Prostate gland (tissue), 2 donors: ENCODE results near the gene NKAIN4.

Source experiments
- CTCF ChIP-seq, 4 experiments: fragments of 200-600 bp in 2 of 4; fragments of 450-650 bp in 2 of 4; sonication (generic) in 2 of 4; IDR thresholded peaks; 1 replicate in 3 of 4; 2 replicates in 1 of 4; pipeline ENCODE4 v1.5.1; 2016 to 2019; ENCODE audit warnings: antibody characterized with exemption in 4 of 4, mild to moderate bottlenecking in 2 of 4, moderate library complexity in 2 of 4
- POLR2AphosphoS5 ChIP-seq: sonication (generic); formaldehyde crosslinking; IDR thresholded peaks from one replicate; pipeline ENCODE4 v1.6.1; 2017; ENCODE audit warnings: antibody characterized with exemption

- TF ChIP-seq POLR2AphosphoS5 (no peak), CTCF (IDR thresholded peaks at IDR 0.05) (no peak)
These were observed 41.9 kb downstream of the NKAIN4 start for GRCh38 chr20:63212393-63212730.
